Ascending aorta (tissue), 2 donors: ENCODE data around the gene LRRD1. TPM values are rescaled to one million over a fixed set of nuclear protein-coding genes. Genes with fewer than 3 reads are reported as not detected.
"Not testable (repeated sequence)": the region's sequence is repeated elsewhere in the genome, so short reads cannot be mapped to it uniquely, and the experiment has no call there.

Experiments used
- DNase-seq, 2 donors: peaks; one replicate each; pipeline ENCODE4 v3.0.0-alpha.2; 2019; ENCODE audit warnings: low spot score in 2 of 2
- H3K27ac ChIP-seq, 2 donors: fragments of 200-600 bp; sonication (generic); one replicate each; pipeline ENCODE4 v1.5.1; 2016 to 2017; ENCODE audit warnings: mild to moderate bottlenecking in 1 of 2
- H3K27me3 ChIP-seq: fragments of 200-600 bp; sonication (generic); one replicate; pipeline ENCODE4 v1.5.1; 2017
- H3K36me3 ChIP-seq, 2 donors: fragments of 200-600 bp; sonication (generic); one replicate each; pipeline ENCODE4 v1.5.1; 2016
- H3K4me1 ChIP-seq, 2 donors: fragments of 200-600 bp; sonication (generic); one replicate each; pipeline ENCODE4 v1.5.1; 2016 to 2017; ENCODE audit warnings: mild to moderate bottlenecking in 1 of 2
- H3K4me3 ChIP-seq, 2 donors: fragments of 200-600 bp; sonication (generic); one replicate each; pipeline ENCODE4 v1.5.1; 2016 to 2017; ENCODE audit warnings: mild to moderate bottlenecking in 1 of 2
- H3K9me3 ChIP-seq, 2 donors: fragments of 200-600 bp; sonication (generic); one replicate each; pipeline ENCODE4 v1.5.1; 2016
- CTCF ChIP-seq, 3 experiments: fragments of 200-600 bp in 2 of 3; fragments of 450-650 bp in 1 of 3; sonication (generic) in 2 of 3; IDR thresholded peaks; one replicate each; pipeline ENCODE4 v1.5.1; 2016 to 2019; ENCODE audit warnings: antibody characterized with exemption in 3 of 3, mild to moderate bottlenecking in 1 of 3, moderate library complexity in 1 of 3
- intact Hi-C: fragments of 100-400 bp; cut with DNase I; formaldehyde crosslinking; loops from one replicate; pipeline ENCODE4 v1.15.1; 2023
- total RNA-seq: library from RNA; depleted of rRNA; stranded (reverse); fragments of >200 nt; gene quantifications from one replicate; pipeline ENCODE4 v1.1.0, GENCODE V29; 2016

Gene LRRD1
- total RNA-seq, 1 donor from 2014 or later, result not detected

GRCh38 chr7:92149736-92150239 lies 29.2 kb downstream of the LRRD1 start:
- TF ChIP-seq CTCF (IDR thresholded peaks at IDR 0.05), result no peak
- intact Hi-C loops, result no loop called here
- Histone ChIP-seq H3K9me3 (no peaks in the 10 kb centered on the region), H3K4me1 (no peaks in the 10 kb centered on the region), H3K36me3 (no peaks in the 10 kb centered on the region), H3K27ac (no peak overlapping the region), H3K4me3 (no peak overlapping the region), H3K27me3 (no peaks in the 10 kb centered on the region)
- DNase-seq, result no peak

GRCh38 chr7:92143192-92143880 lies 35.6 kb downstream of the LRRD1 start:
- H3K4me1 ChIP-seq, H3K4me3 ChIP-seq, H3K36me3 ChIP-seq, DNase-seq, intact Hi-C loops, H3K9me3 ChIP-seq, H3K27ac ChIP-seq, H3K27me3 ChIP-seq: not testable (repeated sequence)

GRCh38 chr7:92142791-92143190 lies 36.2 kb downstream of the LRRD1 start:
- H3K4me1 ChIP-seq, intact Hi-C loops, H3K36me3 ChIP-seq, H3K4me3 ChIP-seq, H3K9me3 ChIP-seq, DNase-seq, H3K27ac ChIP-seq, H3K27me3 ChIP-seq: not testable (repeated sequence)

- intact Hi-C loops, result no loop called here
- Histone ChIP-seq H3K4me3 (no peak overlapping the region), H3K27ac (no peak overlapping the region), H3K4me1 (no peaks in the 10 kb centered on the region), H3K27me3 (no peaks in the 10 kb centered on the region), H3K9me3 (no peaks in the 10 kb centered on the region), H3K36me3 (no peaks in the 10 kb centered on the region)
- DNase-seq, result no peak
- no peak for TF ChIP-seq CTCF (IDR thresholded peaks at IDR 0.05)
Observed at GRCh38 chr7:92141161-92141560, 37.8 kb downstream of the LRRD1 start.

- DNase-seq, result no peak
- H3K27ac ChIP-seq, result no peak overlapping the region
- H3K4me1 ChIP-seq, result peaks cover 0 to 6% of the 10 kb centered on the region in 2 donors
- intact Hi-C loops, result no loop called here
- H3K36me3 ChIP-seq, result no peaks in the 10 kb centered on the region
- H3K9me3 ChIP-seq, result no peaks in the 10 kb centered on the region
- TF ChIP-seq CTCF (IDR thresholded peaks at IDR 0.05), result no peak
- H3K4me3 ChIP-seq, result no peak overlapping the region
- no peaks in the 10 kb centered on the region for H3K27me3 ChIP-seq
Observed at GRCh38 chr7:92137557-92137956, 41.4 kb downstream of the LRRD1 start.

- H3K4me1 ChIP-seq, result peaks cover 0 to 10% of the 10 kb centered on the region in 2 donors
- TF ChIP-seq CTCF (IDR thresholded peaks at IDR 0.05), result no peak
- peaks cover 0 to 10% of the 10 kb centered on the region in 2 donors for H3K36me3 ChIP-seq
- peak overlapping the region; percentile 67 to 88 for H3K4me3 ChIP-seq
- peak overlapping the region; percentile 92 to 93 for H3K27ac ChIP-seq
- DNase-seq, result no peak
- intact Hi-C loops, result loop anchor here (2.0 kb wide), 4 partner anchors 44 to 870 kb away; partner anchors contain the start of genes AKAP9, FZD1, LRRD1 and PEX1
- no peaks in the 10 kb centered on the region for H3K9me3 ChIP-seq
- no peaks in the 10 kb centered on the region for H3K27me3 ChIP-seq
Observed at GRCh38 chr7:92135052-92135889, 43.7 kb downstream of the LRRD1 start.
